GM03348 (cell line): ENCODE data around the gene S100A16.
"Not testable (repeated sequence)": the region's sequence is repeated elsewhere in the genome, so short reads cannot be mapped to it uniquely, and the experiment has no call there.

Experiments used
- DNase-seq: peaks from one replicate; pipeline ENCODE4 v3.0.0; 2012; ENCODE audit warnings: low spot score

S100A16 gene

DNA sequence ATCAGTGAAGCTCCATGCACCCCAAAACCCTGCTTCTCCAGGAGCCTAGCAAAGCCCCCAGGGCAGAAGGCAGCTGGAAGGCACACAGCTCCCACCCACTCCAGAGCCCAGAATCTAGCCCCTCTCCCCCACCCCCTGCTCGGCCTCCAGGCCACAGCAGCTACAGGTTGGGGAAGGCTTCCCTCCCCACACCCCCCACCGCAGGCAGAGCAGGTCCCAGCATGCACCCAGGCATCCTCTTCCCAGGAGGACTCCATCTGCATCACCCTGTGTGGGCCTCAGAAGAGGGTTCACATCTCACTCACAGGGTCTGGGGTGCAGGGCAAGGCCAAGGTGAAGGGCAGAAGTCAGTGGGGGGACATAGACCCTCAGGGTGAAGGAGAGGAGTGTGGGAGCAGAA is 2.5 kb upstream of the S100A16 start:
- no peak for DNase-seq

DNA sequence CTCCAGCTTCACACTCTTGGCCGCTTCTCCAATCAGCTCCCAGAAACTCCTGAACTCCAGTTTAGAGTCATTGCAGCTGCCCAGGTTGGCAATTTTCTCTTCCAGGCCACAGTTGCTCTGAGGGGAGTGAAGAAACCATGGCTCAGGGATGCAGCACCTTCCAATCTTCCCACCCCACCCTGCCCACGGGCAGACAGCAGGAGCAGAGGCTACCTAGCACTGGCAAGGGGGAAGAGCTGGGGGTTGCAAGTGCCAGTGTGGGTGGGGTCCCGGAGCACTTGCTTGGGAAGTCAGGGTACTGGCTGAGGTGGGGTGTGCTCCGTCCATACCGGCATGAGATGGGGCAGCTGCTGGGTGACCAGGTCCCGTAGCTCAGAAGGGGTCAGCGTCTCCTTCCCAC is 2.0 kb upstream of the S100A16 start:
- no peak for DNase-seq

DNA sequence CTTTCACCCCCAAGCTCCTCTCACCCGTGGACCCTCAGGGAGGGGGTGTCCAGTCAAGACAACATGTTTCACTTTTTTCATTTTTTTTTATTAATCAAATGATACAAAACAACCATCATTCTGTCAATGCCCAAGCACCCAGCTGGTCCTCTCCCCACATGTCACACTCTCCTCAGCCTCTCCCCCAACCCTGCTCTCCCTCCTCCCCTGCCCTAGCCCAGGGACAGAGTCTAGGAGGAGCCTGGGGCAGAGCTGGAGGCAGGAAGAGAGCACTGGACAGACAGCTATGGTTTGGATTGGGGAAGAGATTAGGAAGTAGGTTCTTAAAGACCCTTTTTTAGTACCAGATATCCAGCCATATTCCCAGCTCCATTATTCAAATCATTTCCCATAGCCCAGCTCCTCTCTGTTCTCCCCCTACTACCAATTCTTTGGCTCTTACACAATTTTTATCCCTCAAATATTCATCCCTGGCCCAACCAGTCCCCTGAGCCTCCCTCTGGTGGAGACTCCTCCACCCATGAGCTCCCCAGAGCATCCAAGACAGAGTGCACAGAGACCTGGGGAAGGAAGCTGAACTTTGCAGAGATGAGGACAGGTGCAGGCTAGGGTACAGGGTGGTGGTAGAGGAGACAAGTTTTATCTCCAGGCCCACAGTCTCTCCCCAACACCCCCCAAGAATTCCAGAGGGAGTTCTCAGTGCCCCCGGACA is 1.4 kb upstream of the S100A16 start:
- peak; percentile 60 for DNase-seq

DNA sequence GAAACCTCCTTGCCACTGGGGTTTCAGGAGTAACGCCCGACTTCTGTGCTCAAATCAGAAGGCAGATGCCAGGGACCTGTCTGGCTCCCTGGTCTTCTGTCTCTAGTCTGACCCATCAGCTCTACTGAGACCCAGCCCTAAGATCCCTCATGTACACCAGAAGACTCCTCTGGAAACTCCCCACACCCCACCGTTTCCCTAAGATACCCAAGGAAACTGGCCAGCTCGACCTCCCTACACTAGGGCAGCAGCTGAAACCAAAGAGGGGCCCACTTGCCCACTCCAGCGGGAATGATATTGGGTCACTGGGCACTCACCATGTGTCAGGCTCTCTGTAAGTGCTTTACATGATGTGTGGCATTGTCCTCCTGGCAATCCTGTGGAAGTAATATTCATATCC is 469 bp upstream of the S100A16 start:
- no peak for DNase-seq

DNA sequence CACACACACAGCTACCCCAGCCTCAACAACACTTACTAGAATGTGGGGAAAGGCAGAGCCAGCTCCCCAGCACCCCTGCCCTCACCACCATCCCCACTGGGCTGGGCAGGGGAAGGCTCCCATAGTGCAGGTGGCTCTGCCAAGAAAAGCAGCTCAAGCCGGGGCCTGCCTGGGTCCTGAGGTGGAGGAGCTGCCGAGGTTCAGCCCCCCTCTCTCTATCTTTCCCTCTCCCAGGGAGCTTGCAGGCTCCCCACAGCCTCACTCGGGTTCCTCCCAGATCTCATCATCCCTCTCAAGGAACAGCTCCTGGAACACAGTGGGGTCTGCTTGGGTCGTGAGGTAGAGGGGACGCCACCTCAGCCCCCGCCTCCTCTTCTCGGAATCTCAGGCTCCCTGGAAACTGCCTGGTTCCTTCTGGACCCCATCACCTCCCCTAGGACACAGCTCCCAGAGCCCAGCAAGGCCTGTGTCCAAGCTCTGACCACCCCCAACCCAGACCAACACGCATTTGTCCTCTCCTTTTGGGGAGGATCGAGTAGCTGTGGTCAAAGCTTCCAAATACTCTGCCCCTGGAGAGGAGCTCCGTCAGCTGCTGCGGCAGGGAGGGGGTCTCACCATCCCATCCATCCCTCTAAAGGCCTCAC is 704 bp downstream of the S100A16 start:
- peak; percentile 46 for DNase-seq

DNA sequence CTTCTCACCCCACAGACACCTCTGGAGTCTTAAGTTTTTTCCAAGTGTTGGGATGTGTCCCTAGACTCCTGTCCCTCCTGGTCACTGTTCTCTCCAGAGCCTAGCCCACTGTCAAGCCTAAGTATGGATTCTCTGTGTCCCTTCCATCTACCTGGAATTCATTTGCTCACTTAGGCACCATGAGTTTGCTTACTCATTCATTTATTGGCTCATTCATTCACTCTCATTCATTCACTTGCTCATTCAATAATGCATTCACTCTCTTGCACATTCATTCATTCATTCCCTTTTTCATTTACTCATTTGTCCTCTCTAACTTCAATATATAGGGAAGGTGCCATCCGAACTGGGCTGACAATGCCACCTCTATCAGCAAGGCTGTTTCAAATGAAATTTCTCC is 1.6 kb downstream of the S100A16 start:
- no peak for DNase-seq

DNA sequence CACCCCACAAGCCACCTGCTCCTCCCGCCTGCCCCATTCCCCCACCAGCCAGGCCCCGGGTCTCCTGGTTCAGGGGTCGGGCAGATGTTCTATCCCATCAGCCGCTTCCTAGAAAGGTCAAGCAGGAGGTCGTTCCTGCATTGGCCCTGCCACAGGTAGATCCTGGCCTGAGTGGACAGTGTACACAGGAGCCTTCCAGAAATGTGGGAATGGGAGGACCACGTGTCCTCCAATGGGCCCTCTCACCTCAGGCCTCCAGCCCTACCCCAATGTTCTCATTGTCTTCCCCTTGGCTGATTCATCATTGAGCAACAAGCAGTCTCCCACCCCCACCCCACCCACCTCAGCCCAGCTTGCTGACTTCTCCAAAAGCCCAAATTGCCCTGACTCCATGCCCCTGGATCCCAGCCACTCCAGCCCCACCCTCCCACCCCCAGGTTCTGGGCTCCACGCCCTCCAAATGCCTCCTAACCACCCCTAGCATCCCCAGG is 2.1 kb downstream of the S100A16 start:
- DNase-seq: peak; percentile 74

DNA sequence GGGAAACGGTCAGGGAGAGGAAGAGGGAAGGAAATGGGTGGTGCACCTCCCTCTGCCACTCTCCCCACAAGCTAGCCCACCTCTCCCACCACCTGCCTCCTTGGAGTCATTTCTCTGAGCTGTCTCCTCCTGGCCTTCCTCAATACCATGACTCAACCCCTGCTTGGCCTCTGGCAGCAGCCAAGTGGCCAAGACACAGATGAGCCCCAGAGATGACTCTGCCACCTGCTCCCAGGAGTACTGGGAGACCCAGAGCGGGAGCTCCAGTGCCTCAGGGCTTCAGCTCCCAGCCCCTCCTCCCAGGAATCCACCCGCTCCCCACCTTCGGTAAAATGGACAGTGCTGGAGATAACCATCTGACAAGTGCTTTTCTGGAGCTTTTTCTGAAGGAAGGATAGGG is 2.6 kb downstream of the S100A16 start:
- DNase-seq: peak; percentile 33

DNA sequence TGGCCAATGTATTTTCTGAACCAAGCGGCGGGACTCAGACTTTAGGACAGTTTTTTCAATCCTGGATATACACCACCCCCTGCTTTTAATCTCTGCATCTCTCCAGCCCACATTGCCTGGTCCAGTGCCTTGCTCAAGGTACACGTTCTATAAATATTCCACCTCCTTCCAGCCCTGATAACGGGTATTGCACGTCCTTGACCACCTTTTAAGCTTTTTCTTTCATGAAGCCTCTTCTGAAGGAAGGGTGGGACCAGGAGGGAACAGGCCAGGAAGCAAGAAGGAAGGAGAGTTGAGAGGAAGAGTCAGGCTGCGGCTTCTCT is 3.4 kb downstream of the S100A16 start:
- no peak for DNase-seq

DNA sequence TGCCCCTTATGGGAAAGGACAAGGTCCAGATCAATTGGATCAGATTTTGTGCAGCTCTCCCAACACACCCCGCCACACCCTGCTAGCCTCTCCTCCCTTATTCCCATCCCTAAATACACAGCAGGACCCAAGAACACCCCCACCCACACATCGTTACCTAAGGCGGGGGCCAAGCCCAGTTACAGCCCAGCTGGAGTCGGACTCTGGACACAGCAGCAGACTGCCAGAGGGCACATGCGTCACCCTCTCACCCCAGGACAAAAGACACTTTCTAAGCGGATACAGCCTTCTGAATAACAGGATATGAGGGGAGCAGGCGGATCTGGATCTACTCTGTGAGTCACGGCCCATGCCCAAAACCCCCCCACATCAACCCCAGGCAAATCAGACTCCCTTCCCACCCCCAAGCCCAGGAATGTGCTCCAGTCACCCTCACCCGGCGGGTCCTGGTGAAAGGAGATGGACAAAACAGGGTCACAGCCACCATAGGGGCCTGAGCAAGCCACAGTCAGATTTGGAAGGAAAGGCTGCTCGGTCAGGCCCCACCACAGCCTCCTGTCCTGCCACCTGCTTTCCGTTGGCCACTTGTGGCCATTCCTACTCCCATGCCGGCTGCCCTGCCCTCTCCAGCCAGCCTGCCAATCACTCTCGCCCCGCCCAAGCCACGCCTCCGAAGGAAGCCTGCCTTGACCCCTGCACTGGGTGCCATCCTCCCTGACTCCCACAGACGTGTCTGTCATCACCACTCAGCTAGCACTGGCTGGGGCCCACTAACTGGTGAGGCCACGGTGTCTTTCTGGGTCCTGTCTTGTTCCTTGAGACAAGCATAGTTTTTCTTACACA is 4.0 kb downstream of the S100A16 start:
- peak; percentile 88 for DNase-seq

DNA sequence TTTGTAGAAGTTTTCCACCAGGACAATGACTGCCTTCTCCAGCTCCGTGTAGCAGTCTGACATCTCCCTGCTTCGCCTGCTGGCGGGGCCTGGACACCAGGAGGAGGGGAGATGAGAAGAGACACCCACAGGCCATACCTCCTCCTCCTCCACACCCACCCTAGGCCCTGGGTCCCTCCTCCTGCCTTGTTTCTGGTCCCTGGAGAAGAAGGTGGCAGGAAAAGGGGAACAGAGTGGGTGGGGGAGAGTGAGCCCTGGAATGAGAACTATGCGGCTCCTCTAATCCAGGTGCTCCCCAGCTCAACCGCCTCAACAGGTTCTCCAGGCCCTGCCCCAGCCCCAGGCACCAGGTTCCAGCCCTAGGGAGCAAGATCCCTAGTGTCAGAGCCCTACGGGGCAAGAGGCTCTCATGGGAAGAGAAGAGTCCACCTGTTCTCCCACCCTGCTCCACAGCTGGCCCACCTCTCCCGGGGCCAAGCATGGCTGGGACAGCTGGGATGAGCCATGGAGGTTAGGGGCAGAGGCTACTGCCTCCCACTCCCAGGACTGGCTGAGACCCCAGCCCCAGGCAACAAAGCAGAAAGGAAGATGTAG is 4.8 kb downstream of the S100A16 start:
- peak; percentile 18 for DNase-seq

DNA sequence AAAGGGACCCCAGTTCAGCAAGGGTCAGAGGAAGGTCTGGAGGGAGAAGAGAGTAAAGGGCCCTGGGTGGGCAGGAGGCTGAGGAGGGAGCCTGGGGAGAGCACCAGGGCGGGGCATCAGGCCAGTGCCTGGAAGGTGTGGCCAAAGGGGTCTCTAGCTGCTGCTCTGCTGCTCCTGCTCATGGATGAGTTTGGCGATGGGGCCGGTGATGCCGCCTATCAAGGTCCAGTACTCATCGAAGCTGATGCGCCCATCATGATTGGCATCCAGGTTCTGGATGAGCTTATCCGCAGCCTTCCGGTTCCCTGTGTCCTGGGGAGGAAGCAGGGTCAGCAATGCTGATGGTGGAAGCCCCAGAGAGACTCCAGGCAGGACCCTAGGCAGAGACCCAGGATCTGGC is 5.6 kb downstream of the S100A16 start:
- DNase-seq: no peak

DNA sequence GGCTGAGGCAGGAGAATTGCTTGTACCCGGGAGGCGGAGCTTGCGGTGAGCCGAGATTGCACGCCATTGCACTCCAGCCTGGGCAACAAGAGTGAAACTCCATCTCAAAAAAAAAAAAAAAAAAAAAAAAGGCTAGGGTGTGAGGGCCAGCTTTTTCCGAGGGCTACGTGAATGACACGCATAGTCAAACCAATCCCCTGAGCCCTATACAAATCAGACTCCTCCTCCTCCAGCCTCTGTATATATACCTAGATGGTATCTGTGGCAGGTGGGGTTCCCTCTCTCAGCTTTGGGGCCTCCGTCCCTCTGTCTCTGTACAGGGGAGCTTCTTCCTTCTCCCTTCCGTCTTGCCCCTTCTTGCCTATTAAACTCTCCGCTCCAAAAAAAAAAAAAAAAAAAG is 6.7 kb downstream of the S100A16 start:
- no peak for DNase-seq

DNA sequence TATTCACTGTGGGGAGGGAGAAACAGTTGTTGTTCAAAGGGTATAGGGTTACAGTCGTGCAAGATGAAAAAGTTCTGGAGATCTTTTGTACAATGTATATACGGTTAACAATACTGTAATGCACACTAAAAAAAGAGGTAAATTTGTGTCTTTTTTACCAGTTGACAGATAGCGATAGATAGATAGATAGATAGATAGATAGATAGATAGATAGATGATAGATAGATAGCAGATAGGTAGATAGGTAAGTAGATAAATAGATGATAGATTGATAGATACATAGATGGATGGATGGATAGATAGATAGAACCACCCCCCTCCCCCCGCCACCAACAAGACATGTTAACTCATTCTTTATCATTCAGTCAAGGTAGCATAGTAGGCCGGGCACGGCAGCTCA is 10.2 kb downstream of the S100A16 start:
- no peak for DNase-seq

DNA sequence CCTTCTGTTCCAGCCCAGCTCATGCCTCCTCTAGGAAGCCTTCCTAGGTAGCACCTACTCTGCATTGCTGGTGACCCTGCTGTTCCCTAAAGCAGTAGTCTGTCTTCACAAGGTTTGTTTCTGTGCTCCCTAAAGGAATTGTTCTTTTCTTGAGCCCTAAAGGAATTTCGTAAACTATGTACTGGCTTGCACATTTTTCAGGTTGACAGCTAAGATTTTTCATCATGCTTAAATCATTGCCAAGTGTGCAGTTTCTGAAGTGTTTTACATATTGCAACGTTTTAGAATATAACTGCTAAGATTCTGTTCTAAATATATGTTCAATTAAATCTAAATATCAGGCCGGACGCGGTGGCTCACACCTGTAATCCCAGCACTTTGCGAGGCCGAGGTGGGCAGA is 13.1 kb downstream of the S100A16 start:
- DNase-seq: no peak

DNA sequence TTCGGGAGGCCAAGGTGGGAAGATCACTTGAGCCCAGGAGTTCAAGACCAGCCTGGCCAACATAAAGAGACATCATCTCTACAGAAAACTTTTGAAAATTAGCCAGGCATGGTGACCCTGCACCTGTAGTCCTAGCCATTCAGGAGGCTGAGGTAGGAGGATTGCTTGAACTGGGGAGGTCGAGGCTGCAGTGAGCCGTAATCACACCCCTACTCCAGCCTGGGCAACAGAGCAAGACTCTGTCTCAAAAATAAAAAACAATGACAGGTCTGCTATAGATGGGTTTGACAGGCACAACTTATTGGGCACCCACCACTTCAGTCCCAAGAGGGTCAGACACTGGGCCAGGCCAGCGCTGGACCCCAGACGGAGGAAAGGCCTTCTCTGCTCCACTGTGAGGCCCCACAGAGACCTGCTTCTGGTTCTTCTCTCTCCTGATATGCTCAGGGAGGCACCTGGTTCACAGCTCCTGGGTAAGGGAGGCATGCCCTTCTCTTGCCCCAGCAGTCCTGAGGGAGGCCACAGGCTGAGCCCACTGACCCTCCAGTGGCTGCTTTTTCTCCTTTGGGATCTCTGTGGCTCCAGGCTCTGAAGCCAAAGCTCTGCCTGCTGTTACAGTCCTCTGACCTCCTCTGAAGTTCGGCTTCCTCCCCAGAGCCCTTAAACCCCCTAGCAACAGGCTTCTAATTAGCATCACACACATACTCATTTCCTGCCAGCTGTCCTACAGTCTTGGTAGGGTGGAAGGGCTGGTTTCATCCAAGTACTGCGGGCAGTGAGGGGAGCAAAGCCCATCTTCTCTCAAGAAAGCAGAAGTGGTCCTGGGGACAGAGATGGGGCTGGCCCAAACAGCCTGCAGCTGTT is 14.4 kb downstream of the S100A16 start:
- DNase-seq: no peak

DNA sequence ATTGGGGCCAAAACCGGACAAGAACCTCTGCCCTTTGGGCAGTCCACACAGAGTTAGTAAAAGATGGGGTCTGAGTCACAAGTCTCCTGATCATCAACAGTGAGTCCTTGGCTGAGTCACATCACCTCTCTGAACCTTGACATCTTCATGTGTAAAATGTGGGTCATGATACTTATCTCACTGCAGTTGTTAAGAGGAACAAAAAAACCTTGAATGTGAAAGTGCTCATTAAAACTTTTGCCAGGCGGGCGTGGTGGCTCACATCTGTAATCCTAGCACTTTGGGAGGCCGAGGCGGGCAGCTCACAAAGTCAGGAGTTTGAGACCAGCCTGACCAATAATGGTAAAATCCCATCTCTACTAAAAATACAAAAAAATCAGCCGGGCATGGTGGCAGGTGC is 15.7 kb downstream of the S100A16 start:
- no peak for DNase-seq

DNA sequence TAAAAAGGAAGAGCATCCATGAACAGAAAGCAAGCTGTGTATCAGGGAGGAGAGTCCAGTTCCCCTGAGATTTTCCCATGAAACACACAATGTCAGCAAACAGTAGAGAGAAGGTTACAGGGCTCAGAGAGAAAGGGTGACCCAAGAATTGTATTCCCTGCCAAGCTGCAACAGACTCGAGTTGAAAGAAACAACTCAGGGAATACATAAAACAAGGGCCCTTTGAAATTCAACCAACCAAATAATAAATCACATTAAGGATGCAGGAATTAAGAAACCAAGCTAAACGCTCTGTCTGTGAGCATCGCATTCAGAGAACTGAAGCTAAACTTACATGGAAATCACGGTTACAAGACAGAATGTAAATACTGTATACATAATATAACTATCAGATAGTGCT is 20.2 kb downstream of the S100A16 start:
- no peak for DNase-seq

DNA sequence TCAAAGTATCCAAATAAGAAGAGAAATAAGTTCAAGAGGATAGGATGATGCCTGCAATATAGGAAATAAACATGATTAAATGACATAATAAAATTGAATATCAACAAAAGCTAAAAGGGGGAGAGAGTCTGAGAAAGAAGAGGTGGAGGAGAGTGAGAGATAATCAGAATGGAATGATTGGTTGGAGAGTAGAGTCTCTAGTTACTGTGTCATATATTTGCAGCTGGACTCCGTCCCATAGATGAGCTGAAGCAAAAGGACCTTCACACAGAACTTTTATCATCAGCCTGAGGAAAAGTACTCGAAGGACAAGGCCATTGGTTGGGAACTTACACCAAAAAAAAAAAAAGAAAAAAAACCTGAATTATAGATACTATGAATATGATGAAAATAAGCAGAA is 24.5 kb downstream of the S100A16 start:
- DNase-seq: no peak

DNA sequence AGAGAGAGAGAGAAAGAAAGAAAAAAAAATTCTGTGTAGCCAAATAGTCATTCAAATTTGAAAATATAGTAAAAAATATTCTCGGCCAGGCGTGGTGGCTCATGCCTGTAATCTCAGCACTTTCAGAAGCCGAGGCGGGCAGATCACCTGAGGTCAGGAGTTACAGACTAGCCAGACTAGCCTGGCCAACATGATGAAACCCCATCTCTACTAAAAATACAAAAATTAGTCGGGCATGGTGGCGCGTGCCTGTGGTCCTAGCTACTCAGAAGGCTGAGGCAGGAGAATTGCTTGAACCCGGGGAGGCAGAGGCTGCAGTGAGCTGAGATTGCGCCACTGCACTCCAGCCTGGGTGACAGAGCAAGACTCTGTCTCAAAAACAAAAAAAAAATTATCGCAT is 24.9 kb downstream of the S100A16 start:
- not testable (repeated sequence) for DNase-seq

DNA sequence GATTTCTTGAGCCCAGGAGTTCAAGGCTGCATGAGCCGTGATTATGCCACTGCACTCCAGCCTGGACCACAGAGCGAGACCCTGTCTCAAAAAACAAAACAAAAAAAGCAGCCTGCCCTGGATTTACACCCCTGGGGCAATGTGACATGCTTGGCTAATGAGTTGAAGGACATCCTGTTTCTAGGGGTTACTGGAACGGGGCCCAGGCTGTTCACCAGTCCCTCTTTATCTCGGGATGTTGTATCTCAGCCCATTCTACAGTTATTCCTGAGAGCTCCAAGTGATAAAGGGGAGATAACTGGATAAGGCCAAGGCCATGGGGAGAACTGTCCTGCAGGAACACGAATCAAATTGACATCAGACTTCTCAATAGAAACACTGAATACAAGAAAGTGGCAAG is 25.6 kb downstream of the S100A16 start:
- DNase-seq: no peak

DNA sequence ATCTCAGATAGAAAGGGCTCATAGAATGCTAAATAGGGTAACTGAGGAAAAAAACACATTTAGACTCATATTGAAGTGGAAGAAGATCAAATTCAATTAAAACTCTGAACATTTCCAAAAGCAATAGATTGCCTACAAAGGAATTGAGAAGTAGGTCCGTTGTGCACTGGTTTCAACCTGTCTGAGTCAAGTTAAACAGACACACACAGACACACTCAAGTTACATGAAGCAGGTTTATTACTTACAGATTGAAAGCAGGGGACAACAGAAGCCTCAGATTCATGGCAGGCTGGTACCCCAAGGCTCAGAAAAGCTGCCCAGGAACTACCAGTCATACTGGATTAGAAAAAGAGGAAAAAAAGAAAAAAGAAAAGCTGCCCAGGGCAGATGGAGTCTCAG is 26.6 kb downstream of the S100A16 start:
- no peak for DNase-seq
